Astrocyte of the spinal cord (primary cell): Measurements from ENCODE around the gene GAK.
"Not testable (repeated sequence)": the region's sequence is repeated elsewhere in the genome, so short reads cannot be mapped to it uniquely, and the experiment has no call there.

ENCODE experiments used
- DNase-seq: peaks from one replicate; pipeline ENCODE4 v3.0.0; 2011; ENCODE audit warnings: low read depth, low spot score
- H3K4me3 ChIP-seq: 2 replicates; pipeline ENCODE4 v1.5.1; 2011; ENCODE audit warnings: low read depth, mild to moderate bottlenecking, low read length, moderate library complexity
- in situ Hi-C: cut with HindIII; loops from 2 replicates; pipeline ENCODE4 v1.10.0; 2017; ENCODE audit warnings: low sequenced_read_pairs
- TF ChIP-seq, protein P1 (sequence below): IDR thresholded peaks from 2 replicates; pipeline ENCODE4 v1.5.1; 2012; ENCODE audit warnings: low read depth, mild to moderate bottlenecking, low read length, inconsistent platforms

GAK gene

GRCh38 chr4:924107-925096, 7.7 kb downstream of the GAK start:
- peak; percentile 38 for DNase-seq
- TF ChIP-seq, protein P1, sequence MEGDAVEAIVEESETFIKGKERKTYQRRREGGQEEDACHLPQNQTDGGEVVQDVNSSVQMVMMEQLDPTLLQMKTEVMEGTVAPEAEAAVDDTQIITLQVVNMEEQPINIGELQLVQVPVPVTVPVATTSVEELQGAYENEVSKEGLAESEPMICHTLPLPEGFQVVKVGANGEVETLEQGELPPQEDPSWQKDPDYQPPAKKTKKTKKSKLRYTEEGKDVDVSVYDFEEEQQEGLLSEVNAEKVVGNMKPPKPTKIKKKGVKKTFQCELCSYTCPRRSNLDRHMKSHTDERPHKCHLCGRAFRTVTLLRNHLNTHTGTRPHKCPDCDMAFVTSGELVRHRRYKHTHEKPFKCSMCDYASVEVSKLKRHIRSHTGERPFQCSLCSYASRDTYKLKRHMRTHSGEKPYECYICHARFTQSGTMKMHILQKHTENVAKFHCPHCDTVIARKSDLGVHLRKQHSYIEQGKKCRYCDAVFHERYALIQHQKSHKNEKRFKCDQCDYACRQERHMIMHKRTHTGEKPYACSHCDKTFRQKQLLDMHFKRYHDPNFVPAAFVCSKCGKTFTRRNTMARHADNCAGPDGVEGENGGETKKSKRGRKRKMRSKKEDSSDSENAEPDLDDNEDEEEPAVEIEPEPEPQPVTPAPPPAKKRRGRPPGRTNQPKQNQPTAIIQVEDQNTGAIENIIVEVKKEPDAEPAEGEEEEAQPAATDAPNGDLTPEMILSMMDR: no peak
- H3K4me3 ChIP-seq: no peak overlapping the region
- in situ Hi-C loops: no loop called here

DNA sequence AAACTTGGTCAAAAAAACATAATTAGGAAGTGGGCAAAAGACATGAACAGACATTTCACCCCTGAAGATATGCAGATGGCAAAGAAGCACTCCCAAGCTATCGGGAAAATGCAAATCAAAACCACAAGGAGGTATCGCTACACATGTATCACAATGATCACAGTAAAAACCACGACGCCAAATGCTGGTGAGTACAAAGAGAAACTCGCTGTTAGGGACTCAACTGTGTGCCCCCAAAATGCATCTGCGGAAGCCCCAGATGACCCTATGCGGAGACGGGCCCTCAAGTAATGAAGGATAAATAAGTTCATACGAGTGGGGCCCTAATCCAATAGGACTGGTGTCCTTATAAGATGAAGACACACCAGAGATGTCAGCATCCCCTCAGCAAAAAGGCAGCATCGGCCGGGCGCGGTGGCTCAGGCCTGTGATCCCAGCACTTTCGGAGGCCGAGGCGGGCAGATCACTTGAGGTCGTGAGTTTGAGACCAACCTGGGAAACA, 10.2 kb downstream of the GAK start:
- TF ChIP-seq, protein P1: no peak
- in situ Hi-C loops: no loop called here
- no peak overlapping the region for H3K4me3 ChIP-seq
- DNase-seq: no peak

DNA sequence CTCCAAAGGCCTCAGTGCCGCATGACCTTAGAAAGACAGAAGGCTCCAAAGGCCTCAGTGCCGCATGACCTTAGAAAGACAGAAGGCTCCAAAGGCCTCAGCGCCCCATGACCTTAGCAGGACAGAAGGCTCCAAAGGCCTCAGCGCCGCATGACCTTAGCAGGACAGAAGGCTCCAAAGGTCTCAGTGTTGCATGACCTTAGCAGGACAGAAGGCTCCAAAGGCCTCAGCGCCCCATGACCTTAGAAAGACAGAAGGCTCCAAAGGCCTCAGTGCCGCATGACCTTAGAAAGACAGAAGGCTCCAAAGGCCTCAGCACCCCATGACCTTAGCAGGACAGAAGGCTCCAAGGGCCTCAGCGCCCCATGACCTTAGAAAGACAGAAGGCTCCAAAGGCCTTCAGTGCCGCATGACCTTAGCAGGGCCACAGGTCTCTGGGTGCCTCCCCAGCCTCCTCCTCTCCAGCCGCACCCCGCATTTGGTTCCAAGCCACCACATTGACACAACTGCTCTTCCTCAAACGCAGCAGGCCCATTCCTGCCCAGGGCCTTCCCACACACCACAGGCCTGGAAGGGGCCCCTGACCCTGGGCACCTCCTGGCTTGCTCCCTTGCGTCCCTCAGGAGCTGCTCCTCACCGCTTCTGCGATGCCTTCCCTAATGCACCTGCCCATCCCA, 13.0 kb downstream of the GAK start:
- DNase-seq, H3K4me3 ChIP-seq, in situ Hi-C loops: not testable (repeated sequence)

- in situ Hi-C loops, DNase-seq: not testable (repeated sequence)
Observed at GRCh38 chr4:918591-918990, 13.5 kb downstream of the GAK start.

DNA sequence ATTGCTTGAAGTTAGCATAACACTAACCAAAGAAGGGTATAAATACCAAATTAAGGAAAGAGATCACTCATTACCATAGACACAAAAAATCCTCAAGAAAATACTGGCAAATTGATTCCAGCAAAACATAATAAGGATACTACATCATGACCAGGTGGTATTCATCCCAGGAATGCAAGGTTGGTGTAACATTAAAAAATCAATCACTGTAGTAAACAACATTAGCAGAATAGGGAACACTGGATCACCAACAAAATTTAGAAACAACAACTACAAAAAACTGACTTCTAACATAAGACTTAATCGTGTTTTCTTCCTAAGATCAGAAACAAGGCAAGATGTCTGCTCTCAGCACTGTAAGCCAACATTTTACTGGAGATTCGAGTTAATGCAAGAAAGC, 14.1 kb downstream of the GAK start:
- in situ Hi-C loops: no loop called here
- no peak overlapping the region for H3K4me3 ChIP-seq
- TF ChIP-seq, protein P1: no peak
- no peak for DNase-seq

More at GRCh38 chr4:918591-918990, 13.5 kb downstream of the GAK start:
- not testable (repeated sequence) for H3K4me3 ChIP-seq

DNA sequence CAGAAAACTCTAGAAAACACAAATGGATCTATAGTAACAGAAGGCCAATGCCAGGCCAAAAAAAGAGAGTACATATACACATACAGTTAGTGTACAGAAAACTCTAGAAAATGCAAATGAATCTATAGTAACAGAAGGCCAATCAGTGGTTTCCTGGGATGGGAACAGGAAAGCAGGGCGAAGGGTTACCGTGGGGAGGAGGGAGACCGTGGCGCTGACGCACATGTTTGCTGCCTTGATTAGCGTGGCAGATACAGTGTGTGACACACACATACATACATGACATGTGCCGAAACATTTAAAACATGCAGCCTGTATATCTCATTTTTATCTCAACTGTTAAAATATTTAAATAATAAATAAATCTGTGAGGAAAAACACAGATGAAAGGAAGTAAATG, 14.7 kb downstream of the GAK start:
- no peak overlapping the region for H3K4me3 ChIP-seq
- TF ChIP-seq, protein P1: no peak
- in situ Hi-C loops: no loop called here
- DNase-seq: no peak

DNA sequence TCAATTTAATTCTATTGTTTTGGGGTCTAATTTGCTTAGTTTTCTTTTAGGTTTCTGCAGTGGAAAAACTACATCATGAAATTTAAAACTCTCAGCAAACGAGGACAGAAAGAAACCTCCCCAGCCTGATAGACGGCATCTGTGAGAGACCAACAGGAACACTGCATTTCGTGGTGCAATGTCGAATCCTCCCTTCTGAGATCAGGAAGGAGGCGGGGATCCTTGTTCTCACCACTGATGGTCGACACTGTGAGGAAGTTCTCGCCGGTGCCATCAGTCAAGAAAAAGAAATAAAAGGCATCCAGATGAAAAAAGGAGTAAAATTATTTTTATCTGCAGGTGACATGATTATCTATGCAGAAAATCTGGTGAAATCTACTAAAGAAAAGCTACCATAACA, 16.5 kb downstream of the GAK start:
- no peak overlapping the region for H3K4me3 ChIP-seq
- TF ChIP-seq, protein P1: no peak
- in situ Hi-C loops: no loop called here
- peak; percentile 18 for DNase-seq
